Upper lobe of right lung (tissue), 1 donor: ENCODE measurements around the gene TTC34. TPM values are rescaled to one million over a fixed set of nuclear protein-coding genes. Genes with fewer than 3 reads are reported as not detected.

Experiments used
- ATAC-seq: fragments of 200-7000 bp; cut with Tn5 transposase; one replicate; pipeline ENCODE4 v1.9.1; 2020; ENCODE audit warnings: mild to moderate bottlenecking, moderate library complexity
- DNase-seq: peaks from one replicate; pipeline ENCODE4 v3.0.0-alpha.2; 2020
- H3K27ac ChIP-seq: fragments of 200-600 bp; one replicate; pipeline ENCODE4 v1.8.0; 2022
- H3K27me3 ChIP-seq: fragments of 200-600 bp; one replicate; pipeline ENCODE4 v1.8.0; 2022; ENCODE audit warnings: mild to moderate bottlenecking
- H3K36me3 ChIP-seq: fragments of 200-600 bp; one replicate; pipeline ENCODE4 v1.8.0; 2022
- H3K4me1 ChIP-seq: fragments of 200-600 bp; one replicate; pipeline ENCODE4 v1.8.0; 2022
- H3K4me3 ChIP-seq: fragments of 200-600 bp; one replicate; pipeline ENCODE4 v1.8.0; 2022; ENCODE audit warnings: mild to moderate bottlenecking
- H3K9me3 ChIP-seq: fragments of 200-600 bp; one replicate; pipeline ENCODE4 v1.8.0; 2022
- CTCF ChIP-seq: fragments of 200-600 bp; IDR thresholded peaks from one replicate; pipeline ENCODE4 v1.8.0; 2022; ENCODE audit warnings: antibody characterized with exemption
- intact Hi-C: fragments of 100-400 bp; cut with DNase I; formaldehyde crosslinking; loops from one replicate; pipeline ENCODE4 v1.11.0; 2022
- total RNA-seq: library from RNA; stranded (reverse); fragmentation: NEBNext Ultra II Directional; extraction: Animal tissue kit (Norgen Biotek cat#: 25700); gene quantifications from one replicate; pipeline ENCODE4 v1.2.1, GENCODE V29; 2021
- donor health status: DM: no; HTN: yes; CAD: no; lungs with severe emphysema.

The TTC34 gene
- total RNA-seq, 1 donor from 2014 or later: 1.3 TPM

- Histone ChIP-seq H3K27me3 (no peaks in the 10 kb centered on the region), H3K4me3 (no peak overlapping the region), H3K27ac (no peak overlapping the region), H3K4me1 (peaks cover 11% of the 10 kb centered on the region), H3K36me3 (no peaks in the 10 kb centered on the region), H3K9me3 (peaks cover 15% of the 10 kb centered on the region)
- DNase-seq: peak; percentile 57
- ATAC-seq: no peak
- intact Hi-C loops: loop anchor here (10.0 kb wide), 1 partner anchor 229 kb away; the partner anchor contains the start of gene PEX10
- TF ChIP-seq CTCF: no peak
These were observed 157.3 kb downstream of the TTC34 start for GRCh38 chr1:2644171-2644570.

- intact Hi-C loops: loop anchor here (10.0 kb wide), 1 partner anchor 229 kb away; the partner anchor contains the start of gene PEX10
- Histone ChIP-seq H3K4me3 (peak overlapping the region; percentile 99), H3K9me3 (peaks cover 15% of the 10 kb centered on the region), H3K27me3 (no peaks in the 10 kb centered on the region), H3K27ac (no peak overlapping the region), H3K36me3 (no peaks in the 10 kb centered on the region), H3K4me1 (peaks cover 11% of the 10 kb centered on the region)
- DNase-seq: peak; percentile 62
- no peak for TF ChIP-seq CTCF
- no peak for ATAC-seq
These were observed 157.9 kb downstream of the TTC34 start for GRCh38 chr1:2643414-2644077.

GRCh38 chr1:2642560-2643413 is 158.7 kb downstream of the TTC34 start:
- H3K27ac ChIP-seq: peak overlapping the region; percentile 89
- H3K9me3 ChIP-seq: peaks cover 15% of the 10 kb centered on the region
- H3K4me3 ChIP-seq: peak overlapping the region; percentile 99
- H3K4me1 ChIP-seq: peaks cover 11% of the 10 kb centered on the region
- ATAC-seq (peak; percentile 92), DNase-seq (peak; percentile 95)
- TF ChIP-seq CTCF: peak; percentile 25
- H3K36me3 ChIP-seq: no peaks in the 10 kb centered on the region
- intact Hi-C loops: loop anchor here (10.0 kb wide), 1 partner anchor 228 kb away; the partner anchor contains the start of gene PEX10
- H3K27me3 ChIP-seq: no peaks in the 10 kb centered on the region

- H3K27ac ChIP-seq: peak overlapping the region; percentile 89
- H3K9me3 ChIP-seq: peaks cover 11% of the 10 kb centered on the region
- no peak for ATAC-seq
- H3K27me3 ChIP-seq: no peaks in the 10 kb centered on the region
- H3K4me1 ChIP-seq: peaks cover 11% of the 10 kb centered on the region
- H3K4me3 ChIP-seq: peak overlapping the region; percentile 99
- no peaks in the 10 kb centered on the region for H3K36me3 ChIP-seq
- TF ChIP-seq CTCF: no peak
- intact Hi-C loops: loop anchor here (10.0 kb wide), 1 partner anchor 227 kb away; the partner anchor contains the start of gene PEX10
- DNase-seq: peak; percentile 63
These were observed 159.3 kb downstream of the TTC34 start for GRCh38 chr1:2642131-2642559.

GRCh38 chr1:2641381-2642130 is 159.9 kb downstream of the TTC34 start:
- peaks cover 11% of the 10 kb centered on the region for H3K4me1 ChIP-seq
- peak overlapping the region; percentile 99 for H3K4me3 ChIP-seq
- no peaks in the 10 kb centered on the region for H3K36me3 ChIP-seq
- no peaks in the 10 kb centered on the region for H3K27me3 ChIP-seq
- intact Hi-C loops: loop anchor here (10.0 kb wide), 1 partner anchor 227 kb away; the partner anchor contains the start of gene PEX10
- TF ChIP-seq CTCF: no peak
- peak overlapping the region; percentile 89 for H3K27ac ChIP-seq
- DNase-seq: peak; percentile 64
- H3K9me3 ChIP-seq: peaks cover 5% of the 10 kb centered on the region
- no peak for ATAC-seq
